Peyer's patch (tissue), 4 donors: ENCODE data around the gene VTI1A.

Source experiments
- POLR2A ChIP-seq, 2 donors: fragments of 450-650 bp; IDR thresholded peaks; one replicate each; pipeline ENCODE4 v1.5.1; 2017; ENCODE audit warnings: antibody characterized with exemption in 2 of 2, mild to moderate bottlenecking in 2 of 2, moderate library complexity in 2 of 2
- TF ChIP-seq, protein P1 (sequence below), 6 experiments: fragments of 450-650 bp in 4 of 6; fragments of 200-600 bp in 2 of 6; sonication (generic) in 1 of 6; IDR thresholded peaks; one replicate each; pipeline ENCODE4 v1.5.1; 2017 to 2019; ENCODE audit warnings: antibody characterized with exemption in 6 of 6, mild to moderate bottlenecking in 3 of 6, moderate library complexity in 1 of 6

DNA sequence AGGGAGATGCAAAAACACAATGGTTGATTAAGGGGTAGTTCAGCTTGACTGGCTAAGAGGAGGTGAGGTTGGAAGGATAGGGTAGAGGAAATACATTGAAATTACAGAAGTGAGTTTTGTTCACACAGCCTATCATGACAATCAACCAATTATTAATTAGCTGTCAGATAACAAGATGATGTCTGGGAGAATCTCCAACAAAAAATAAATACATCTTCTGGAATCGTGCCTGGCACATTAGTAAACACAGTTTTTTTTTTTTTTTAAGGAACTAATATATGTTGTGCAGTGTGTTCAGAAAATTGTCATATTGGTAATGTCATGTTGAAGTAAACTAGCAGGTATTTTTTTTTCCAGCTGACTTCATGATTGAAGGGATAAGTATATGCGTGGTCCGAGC lies 171.8 kb downstream of the VTI1A start:
- TF ChIP-seq, protein P1, sequence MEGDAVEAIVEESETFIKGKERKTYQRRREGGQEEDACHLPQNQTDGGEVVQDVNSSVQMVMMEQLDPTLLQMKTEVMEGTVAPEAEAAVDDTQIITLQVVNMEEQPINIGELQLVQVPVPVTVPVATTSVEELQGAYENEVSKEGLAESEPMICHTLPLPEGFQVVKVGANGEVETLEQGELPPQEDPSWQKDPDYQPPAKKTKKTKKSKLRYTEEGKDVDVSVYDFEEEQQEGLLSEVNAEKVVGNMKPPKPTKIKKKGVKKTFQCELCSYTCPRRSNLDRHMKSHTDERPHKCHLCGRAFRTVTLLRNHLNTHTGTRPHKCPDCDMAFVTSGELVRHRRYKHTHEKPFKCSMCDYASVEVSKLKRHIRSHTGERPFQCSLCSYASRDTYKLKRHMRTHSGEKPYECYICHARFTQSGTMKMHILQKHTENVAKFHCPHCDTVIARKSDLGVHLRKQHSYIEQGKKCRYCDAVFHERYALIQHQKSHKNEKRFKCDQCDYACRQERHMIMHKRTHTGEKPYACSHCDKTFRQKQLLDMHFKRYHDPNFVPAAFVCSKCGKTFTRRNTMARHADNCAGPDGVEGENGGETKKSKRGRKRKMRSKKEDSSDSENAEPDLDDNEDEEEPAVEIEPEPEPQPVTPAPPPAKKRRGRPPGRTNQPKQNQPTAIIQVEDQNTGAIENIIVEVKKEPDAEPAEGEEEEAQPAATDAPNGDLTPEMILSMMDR (IDR thresholded peaks at IDR 0.05) = no peak
- TF ChIP-seq POLR2A (IDR thresholded peaks at IDR 0.05) = no peak
